GM06990 (cell line): ENCODE results near the gene VANGL2.

ENCODE experiments used
- DNase-seq: peaks from one replicate; pipeline ENCODE4 v3.0.0-alpha.2; 2011; ENCODE audit not compliant: insufficient read length; ENCODE audit errors: extremely low read depth
- H3K27me3 ChIP-seq: replicated peaks from 2 replicates; pipeline ENCODE4 v1.6.0; 2011; ENCODE audit warnings: low read length; ENCODE audit not compliant: control insufficient read depth, insufficient read depth
- H3K36me3 ChIP-seq: 2 replicates; pipeline ENCODE4 v1.5.1; 2011; ENCODE audit warnings: low read length; ENCODE audit not compliant: control insufficient read depth, insufficient read depth
- H3K4me3 ChIP-seq: replicated peaks from 2 replicates; pipeline ENCODE4 v1.5.1; 2011; ENCODE audit warnings: low read depth, mild to moderate bottlenecking, control low read depth, low read length
- CTCF ChIP-seq: IDR thresholded peaks from 2 replicates; pipeline ENCODE4 v1.5.1; 2011; ENCODE audit warnings: low read length, control low read depth, mild to moderate bottlenecking, inconsistent platforms; ENCODE audit not compliant: insufficient read depth, poor library complexity, severe bottlenecking

The VANGL2 gene

DNA sequence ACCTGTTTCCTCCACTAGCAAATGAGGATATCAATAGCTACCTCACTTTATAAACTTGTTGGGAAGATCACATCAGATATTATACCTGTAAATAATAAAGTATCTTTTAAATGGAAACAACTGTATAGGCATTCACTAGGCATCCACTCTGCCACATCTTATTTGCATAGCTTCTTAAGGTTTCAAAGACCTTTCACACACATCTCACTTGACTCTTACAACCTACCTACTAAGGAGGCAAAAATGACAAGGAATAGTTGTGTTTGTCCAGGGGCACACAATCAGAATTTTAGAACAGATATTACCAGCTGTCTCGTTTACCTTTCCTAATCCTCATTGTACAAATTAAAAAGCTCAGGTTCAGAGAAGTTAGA lies 51.5 kb downstream of the VANGL2 start:
- DNase-seq: no peak
- Histone ChIP-seq H3K36me3 (no peaks in the 10 kb centered on the region), H3K4me3 (no peak overlapping the region), H3K27me3 (no peaks in the 10 kb centered on the region)
- no peak for TF ChIP-seq CTCF

DNA sequence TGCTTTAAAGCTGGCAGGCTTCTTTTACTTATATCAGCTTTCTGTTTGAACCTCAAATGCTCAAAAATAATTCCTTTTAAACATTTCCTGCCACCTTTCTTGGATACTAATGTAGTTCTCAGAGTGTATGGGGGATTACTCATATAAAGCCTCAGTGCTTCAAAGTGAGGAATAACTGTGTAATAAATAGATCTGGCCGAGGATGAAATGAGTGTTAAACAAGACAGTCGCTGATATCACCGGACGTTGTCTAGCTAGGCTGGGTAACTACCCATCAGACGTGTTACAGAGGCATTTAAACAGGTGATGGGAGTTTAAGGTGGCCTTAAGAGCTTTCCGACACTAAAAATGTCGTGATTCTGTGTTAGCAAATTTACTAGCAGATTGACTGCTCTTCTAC lies 53.1 kb downstream of the VANGL2 start:
- no peak for TF ChIP-seq CTCF

DNA sequence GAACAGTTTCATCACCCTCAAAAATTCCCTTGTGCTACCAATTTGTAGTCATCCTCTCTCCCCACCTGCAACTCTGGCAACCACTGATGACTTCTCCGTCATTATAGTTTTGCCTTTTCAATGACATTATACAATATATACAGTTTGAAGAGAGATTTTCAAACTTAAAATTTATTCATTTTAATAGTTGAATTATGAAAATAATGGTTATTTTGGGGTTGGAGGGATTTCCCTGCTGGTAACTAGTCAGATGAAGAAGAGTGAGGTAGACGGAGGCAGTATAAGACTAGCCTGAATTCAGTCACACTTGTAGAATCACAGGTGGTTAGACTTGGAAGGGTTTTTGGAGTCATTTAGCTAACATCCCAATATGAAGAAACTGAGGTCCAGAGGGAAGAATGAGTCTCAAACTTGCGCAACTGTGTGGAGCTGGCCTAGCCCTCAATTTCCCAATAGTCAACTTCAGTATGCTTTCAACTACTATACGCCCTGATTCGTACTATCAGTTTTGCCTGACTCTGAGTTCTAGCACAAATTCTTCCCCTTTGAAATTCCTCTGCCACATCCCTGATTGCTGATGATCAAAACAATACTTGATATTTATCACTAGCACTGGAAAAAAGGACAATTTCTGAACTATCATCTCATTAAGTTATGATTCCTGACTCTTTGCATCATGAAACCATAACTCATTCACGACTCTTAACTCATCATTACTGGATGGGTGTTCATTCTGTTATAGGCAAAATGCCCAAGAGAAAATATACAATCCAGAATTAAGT lies 54.2 kb downstream of the VANGL2 start:
- peak; percentile 60 for DNase-seq
- no peak overlapping the region for H3K4me3 ChIP-seq
- TF ChIP-seq CTCF: no peak

More for the DNA sequence above, 53.1 kb downstream of the VANGL2 start:
- DNase-seq: peak; percentile 69
- Histone ChIP-seq H3K27me3 (no peaks in the 10 kb centered on the region), H3K4me3 (peak overlapping the region; percentile 4; the same call in 1 of the 2 replicates), H3K36me3 (no peaks in the 10 kb centered on the region)

GRCh38 chr1:160455153-160455517 lies 54.8 kb downstream of the VANGL2 start:
- DNase-seq: no peak

More for the DNA sequence above, 54.2 kb downstream of the VANGL2 start:
- Histone ChIP-seq H3K36me3 (no peaks in the 10 kb centered on the region), H3K27me3 (no peaks in the 10 kb centered on the region)

DNA sequence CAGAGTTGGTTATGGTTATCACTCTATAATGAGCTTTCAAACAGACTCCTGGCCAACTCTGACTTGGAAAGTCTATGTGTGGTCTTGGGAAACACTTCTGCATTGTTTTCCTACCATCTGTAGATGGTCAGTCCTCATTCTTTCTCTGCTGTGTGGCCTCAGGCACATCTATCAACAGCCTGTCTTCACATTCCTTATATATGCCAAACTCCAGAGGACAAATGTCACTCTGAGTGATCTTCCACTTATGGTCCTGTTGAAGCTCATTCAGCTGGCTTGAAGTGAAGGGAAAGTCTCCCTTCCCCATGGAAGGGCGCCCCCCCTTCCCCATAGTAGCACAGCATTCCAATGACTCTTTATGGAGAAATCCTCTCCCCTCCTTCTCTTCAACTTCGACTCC lies 58.7 kb downstream of the VANGL2 start:
- H3K27me3 ChIP-seq: no peaks in the 10 kb centered on the region
- H3K4me3 ChIP-seq: no peak overlapping the region
- no peak for TF ChIP-seq CTCF
- no peaks in the 10 kb centered on the region for H3K36me3 ChIP-seq
- no peak for DNase-seq

More at GRCh38 chr1:160455153-160455517, 54.8 kb downstream of the VANGL2 start:
- Histone ChIP-seq H3K4me3 (no peak overlapping the region), H3K36me3 (no peaks in the 10 kb centered on the region), H3K27me3 (no peaks in the 10 kb centered on the region)
- no peak for TF ChIP-seq CTCF
